Body of pancreas (tissue), 4 donors: ENCODE measurements around the gene LAT.

ENCODE experiments used
- POLR2A ChIP-seq, 3 donors: fragments of 450-650 bp; IDR thresholded peaks; one replicate each; pipeline ENCODE4 v1.6.1; 2016; ENCODE audit warnings: antibody characterized with exemption in 3 of 3, mild to moderate bottlenecking in 2 of 3
- TF ChIP-seq, protein P1 (sequence below), 7 experiments: fragments of 450-650 bp in 4 of 7; fragments of 200-600 bp in 3 of 7; sonication (generic) in 3 of 7; IDR thresholded peaks; one replicate each; pipeline ENCODE4 v1.5.1; 2016 to 2019; ENCODE audit warnings: antibody characterized with exemption in 7 of 7

GRCh38 chr16:28975158-28975599, 9.7 kb upstream of the LAT start:
- no peak for TF ChIP-seq POLR2A (IDR thresholded peaks at IDR 0.05)
- TF ChIP-seq, protein P1, sequence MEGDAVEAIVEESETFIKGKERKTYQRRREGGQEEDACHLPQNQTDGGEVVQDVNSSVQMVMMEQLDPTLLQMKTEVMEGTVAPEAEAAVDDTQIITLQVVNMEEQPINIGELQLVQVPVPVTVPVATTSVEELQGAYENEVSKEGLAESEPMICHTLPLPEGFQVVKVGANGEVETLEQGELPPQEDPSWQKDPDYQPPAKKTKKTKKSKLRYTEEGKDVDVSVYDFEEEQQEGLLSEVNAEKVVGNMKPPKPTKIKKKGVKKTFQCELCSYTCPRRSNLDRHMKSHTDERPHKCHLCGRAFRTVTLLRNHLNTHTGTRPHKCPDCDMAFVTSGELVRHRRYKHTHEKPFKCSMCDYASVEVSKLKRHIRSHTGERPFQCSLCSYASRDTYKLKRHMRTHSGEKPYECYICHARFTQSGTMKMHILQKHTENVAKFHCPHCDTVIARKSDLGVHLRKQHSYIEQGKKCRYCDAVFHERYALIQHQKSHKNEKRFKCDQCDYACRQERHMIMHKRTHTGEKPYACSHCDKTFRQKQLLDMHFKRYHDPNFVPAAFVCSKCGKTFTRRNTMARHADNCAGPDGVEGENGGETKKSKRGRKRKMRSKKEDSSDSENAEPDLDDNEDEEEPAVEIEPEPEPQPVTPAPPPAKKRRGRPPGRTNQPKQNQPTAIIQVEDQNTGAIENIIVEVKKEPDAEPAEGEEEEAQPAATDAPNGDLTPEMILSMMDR (IDR thresholded peaks at IDR 0.05) = no peak
